Breast epithelium (tissue), 3 donors: ENCODE measurements around the gene OR10G8.

Source experiments
- CTCF ChIP-seq, 3 donors: fragments of 450-650 bp; IDR thresholded peaks; one replicate each; pipeline ENCODE4 v1.5.1; 2016 to 2017; ENCODE audit warnings: antibody characterized with exemption in 3 of 3, mild to moderate bottlenecking in 3 of 3, moderate library complexity in 3 of 3
- POLR2A ChIP-seq: fragments of 450-650 bp; IDR thresholded peaks from one replicate; pipeline ENCODE4 v1.6.1; 2016; ENCODE audit warnings: antibody characterized with exemption, mild to moderate bottlenecking, moderate library complexity
- POLR2AphosphoS5 ChIP-seq, 3 donors: sonication (generic); formaldehyde crosslinking; IDR thresholded peaks; one replicate each; pipeline ENCODE4 v1.6.1; 2017; ENCODE audit warnings: antibody characterized with exemption in 3 of 3

DNA sequence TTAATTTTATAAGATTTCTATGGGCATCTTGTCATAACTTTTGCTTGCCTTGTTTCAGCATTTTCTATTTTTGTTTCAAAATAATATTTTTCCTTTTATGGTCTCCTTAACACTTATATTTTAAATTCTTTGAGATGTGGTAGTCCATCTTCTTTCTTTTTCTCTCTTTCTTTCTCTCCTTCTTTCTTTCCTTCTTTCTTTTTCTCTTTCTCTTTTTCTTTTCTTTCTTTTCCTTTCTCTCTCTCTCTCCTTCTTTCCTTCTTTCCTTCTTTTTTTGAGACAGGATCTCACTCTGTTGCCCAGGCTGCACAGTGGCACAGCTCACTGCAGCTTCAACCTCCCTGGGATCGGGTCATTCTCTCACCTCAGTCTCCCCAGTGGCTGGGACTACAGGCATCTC is 50.7 kb downstream of the OR10G8 start:
- TF ChIP-seq CTCF (IDR thresholded peaks at IDR 0.05), result no peak
- TF ChIP-seq POLR2A, result no peak
- no peak for TF ChIP-seq POLR2AphosphoS5 (IDR thresholded peaks at IDR 0.05)
